COLO829 (cell line): ENCODE measurements around the gene PACRG.

Source experiments
- DNase-seq: peaks from one replicate; pipeline ENCODE4 v3.0.0; 2012; ENCODE audit warnings: low spot score

PACRG gene

GRCh38 chr6:162710419-162710818, 17.4 kb upstream of the PACRG start:
- no peak for DNase-seq

- no peak for DNase-seq
Observed at GRCh38 chr6:162710936-162711335, 16.8 kb upstream of the PACRG start.

- no peak for DNase-seq
Observed at GRCh38 chr6:162711376-162711775, 16.4 kb upstream of the PACRG start.

GRCh38 chr6:162712694-162713093, 15.1 kb upstream of the PACRG start:
- DNase-seq = no peak

- DNase-seq = no peak
Observed at GRCh38 chr6:162713974-162714780, 13.6 kb upstream of the PACRG start.

- DNase-seq = no peak
Observed at GRCh38 chr6:162715601-162716000, 12.2 kb upstream of the PACRG start.

GRCh38 chr6:162719528-162719927, 8.2 kb upstream of the PACRG start:
- no peak for DNase-seq

GRCh38 chr6:162721404-162721687, 6.4 kb upstream of the PACRG start:
- no peak for DNase-seq

GRCh38 chr6:162722226-162722625, 5.5 kb upstream of the PACRG start:
- DNase-seq = no peak

GRCh38 chr6:162722633-162723032, 5.1 kb upstream of the PACRG start:
- no peak for DNase-seq

GRCh38 chr6:162726947-162727321, 840 bp upstream of the PACRG start:
- DNase-seq = no peak

GRCh38 chr6:162728197-162728596, 423 bp downstream of the PACRG start:
- DNase-seq = no peak

GRCh38 chr6:162728706-162729105, 932 bp downstream of the PACRG start:
- no peak for DNase-seq

GRCh38 chr6:162730502-162730901, 2.7 kb downstream of the PACRG start:
- no peak for DNase-seq

GRCh38 chr6:162733489-162733888, 5.7 kb downstream of the PACRG start:
- no peak for DNase-seq

GRCh38 chr6:162736961-162737360, 9.2 kb downstream of the PACRG start:
- DNase-seq = no peak

GRCh38 chr6:162750776-162751175, 23.0 kb downstream of the PACRG start:
- DNase-seq = no peak

GRCh38 chr6:162751211-162751859, 23.6 kb downstream of the PACRG start:
- no peak for DNase-seq

- DNase-seq = no peak
Observed at GRCh38 chr6:162753775-162754174, 26.0 kb downstream of the PACRG start.

- DNase-seq = no peak
Observed at GRCh38 chr6:162770136-162770535, 42.4 kb downstream of the PACRG start.

GRCh38 chr6:162770955-162771354, 43.2 kb downstream of the PACRG start:
- DNase-seq = no peak

GRCh38 chr6:162772466-162772865, 44.7 kb downstream of the PACRG start:
- no peak for DNase-seq

GRCh38 chr6:162773996-162774395, 46.2 kb downstream of the PACRG start:
- no peak for DNase-seq

- no peak for DNase-seq
Observed at GRCh38 chr6:162777091-162777490, 49.3 kb downstream of the PACRG start.
